HG03025 (cell line): Measurements from ENCODE around the gene UNKL.
"Not testable (repeated sequence)": the region's sequence is repeated elsewhere in the genome, so short reads cannot be mapped to it uniquely, and the experiment has no call there.

Source experiments
- ATAC-seq: cut with Tn5 transposase; IDR thresholded peaks from one replicate; pipeline ENCODE4 v1.9.1; 2021; ENCODE audit warnings: mild to moderate bottlenecking, moderate library complexity; ENCODE audit not compliant: unreplicated experiment, low FRiP score

Gene UNKL

GRCh38 chr16:1446296-1447080 is 32.0 kb upstream of the UNKL start:
- no peak for ATAC-seq

GRCh38 chr16:1445518-1446203 is 31.2 kb upstream of the UNKL start:
- ATAC-seq, result no peak

DNA sequence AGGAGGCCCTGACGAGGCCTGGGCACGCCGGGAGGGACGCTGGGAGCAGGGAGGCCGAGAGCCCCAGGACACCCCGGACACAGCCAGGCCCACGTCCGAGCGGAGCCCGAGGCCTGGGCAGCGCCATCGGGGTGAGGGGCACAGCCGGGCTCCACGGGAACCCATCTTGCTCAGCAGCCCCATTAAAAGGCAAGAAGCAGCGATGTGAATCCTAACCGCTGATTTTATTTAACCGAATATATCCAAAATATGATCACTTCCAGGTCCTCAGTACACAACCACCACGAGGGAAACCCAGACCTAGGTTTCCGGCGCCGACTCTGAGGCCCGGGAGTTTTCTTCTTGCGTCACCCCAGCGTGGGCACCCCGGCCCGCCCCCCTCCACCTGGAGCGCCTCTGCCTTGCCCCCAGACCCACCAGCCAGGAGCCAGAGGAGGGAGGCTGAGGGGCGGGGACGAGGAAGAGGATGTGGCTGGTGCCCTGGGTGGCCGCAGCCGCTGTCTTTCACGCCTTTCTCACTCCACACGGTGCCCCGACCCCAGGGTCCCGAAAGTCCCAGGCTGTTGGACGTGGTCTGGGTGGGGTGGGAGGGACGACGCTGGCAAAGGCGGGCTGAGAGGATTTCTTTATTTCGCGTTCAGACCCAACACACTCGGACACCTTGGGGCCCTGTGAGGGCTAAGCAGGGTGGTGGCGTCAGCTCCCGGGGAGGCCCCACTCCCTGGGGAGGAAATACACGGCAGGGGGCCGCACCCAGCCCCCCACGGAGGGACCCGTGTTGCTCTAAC is 30.4 kb upstream of the UNKL start:
- no peak for ATAC-seq

- ATAC-seq, result no peak
Measured at GRCh38 chr16:1443980-1444729, 29.7 kb upstream of the UNKL start, which contains the start of gene CCDC154. TSS of gene CCDC154 (minus strand) at chr16:1444556. CDS start at chr16:1444322, 234 bp downstream.

- no peak for ATAC-seq
Measured at GRCh38 chr16:1443403-1443973, 29.0 kb upstream of the UNKL start.

GRCh38 chr16:1442697-1443096 is 28.2 kb upstream of the UNKL start:
- no peak for ATAC-seq

DNA sequence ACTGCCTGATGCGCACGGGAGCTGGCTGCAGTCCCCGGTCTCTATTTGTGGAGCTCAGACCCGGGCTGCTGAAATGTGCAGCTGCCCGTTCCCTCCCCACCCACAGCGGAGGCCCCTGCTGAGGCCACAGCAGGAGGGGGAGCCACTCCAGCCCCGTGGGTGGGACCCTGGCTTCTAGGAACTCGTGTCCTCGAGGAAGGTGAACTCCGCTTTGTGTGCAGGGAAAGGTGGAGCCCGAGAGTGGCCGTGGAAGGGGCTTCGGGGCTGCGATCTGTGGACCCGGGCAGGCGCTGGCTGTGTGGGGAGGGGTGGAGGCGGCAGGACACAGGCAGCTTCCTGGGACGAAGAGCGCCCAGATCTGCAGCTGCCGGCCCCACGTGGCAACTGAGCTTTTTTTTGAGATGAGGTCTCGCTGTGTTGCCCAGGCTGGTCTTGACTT is 26.9 kb upstream of the UNKL start:
- no peak for ATAC-seq

DNA sequence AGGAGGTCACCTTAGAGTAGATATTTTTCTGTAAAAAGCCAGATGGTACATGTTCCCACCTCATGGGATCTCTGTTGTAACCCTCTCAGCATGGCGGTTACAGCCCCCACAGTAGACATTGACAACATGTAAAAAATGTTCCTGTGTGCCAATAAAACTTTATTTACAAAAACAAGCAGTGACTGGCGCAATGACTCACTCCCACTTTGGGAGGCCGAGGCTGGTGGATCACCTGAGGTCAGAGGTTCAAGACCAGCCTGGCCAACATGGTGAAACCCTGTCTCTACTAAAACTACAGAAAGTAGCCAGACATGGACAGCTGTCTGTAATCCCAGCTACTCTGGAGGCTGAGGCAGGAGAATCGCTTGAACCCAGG is 25.2 kb upstream of the UNKL start:
- not testable (repeated sequence) for ATAC-seq

DNA sequence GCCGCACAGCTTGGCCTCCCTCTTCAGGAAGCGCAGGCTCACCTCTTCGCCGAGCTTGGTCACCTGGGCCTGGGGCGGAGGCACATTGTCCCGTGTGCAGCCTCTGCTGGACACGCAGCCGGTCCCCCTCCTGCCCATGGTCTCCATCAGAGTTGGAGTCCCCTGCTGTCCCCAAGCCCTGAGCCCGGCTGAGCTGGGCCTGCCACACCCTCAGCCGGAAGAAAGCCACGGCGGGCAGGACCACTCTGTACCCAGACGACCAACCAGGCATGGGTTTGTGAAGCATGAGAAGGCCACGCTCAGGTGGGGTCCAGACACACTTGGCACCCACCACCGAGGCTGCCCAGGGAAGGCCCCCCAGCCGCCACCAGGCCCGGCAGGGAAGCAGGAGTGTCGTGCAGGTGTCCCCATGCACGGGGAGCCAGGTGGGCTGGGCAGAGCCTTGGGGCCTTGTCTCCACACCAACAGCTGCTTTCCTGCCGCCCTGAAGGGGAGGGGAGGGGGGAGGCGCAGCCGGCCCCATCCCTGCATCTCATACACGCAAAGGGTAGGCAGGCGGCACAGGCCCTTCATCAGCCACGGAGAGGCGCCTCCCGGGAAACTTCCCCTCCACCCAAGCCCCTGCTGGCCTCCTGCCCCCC is 24.7 kb upstream of the UNKL start:
- no peak for ATAC-seq

- no peak for ATAC-seq
Measured at GRCh38 chr16:1438229-1439057, 23.9 kb upstream of the UNKL start.

DNA sequence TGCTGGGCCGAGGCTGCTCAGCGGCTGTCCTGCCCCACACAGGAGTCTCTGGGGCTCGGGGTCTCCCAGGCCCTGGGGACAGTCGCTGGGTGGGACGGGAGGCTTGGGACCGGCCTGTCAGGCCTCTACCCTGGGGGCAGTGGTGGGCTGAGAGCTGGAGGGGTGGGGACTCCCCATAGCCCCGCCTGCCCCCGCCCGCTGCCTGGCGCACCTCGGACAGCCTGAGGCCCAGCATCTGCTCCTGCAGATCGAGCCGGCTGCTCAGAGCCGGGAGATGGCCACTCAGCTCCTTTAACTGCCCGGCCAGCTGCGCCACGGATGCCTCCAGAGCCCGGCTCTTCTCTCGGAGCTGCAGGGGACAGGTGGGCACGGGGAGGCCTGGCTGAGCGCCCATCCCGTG is 23.1 kb upstream of the UNKL start:
- no peak for ATAC-seq

- ATAC-seq, result no peak
Measured at GRCh38 chr16:1436731-1437355, 22.3 kb upstream of the UNKL start.

DNA sequence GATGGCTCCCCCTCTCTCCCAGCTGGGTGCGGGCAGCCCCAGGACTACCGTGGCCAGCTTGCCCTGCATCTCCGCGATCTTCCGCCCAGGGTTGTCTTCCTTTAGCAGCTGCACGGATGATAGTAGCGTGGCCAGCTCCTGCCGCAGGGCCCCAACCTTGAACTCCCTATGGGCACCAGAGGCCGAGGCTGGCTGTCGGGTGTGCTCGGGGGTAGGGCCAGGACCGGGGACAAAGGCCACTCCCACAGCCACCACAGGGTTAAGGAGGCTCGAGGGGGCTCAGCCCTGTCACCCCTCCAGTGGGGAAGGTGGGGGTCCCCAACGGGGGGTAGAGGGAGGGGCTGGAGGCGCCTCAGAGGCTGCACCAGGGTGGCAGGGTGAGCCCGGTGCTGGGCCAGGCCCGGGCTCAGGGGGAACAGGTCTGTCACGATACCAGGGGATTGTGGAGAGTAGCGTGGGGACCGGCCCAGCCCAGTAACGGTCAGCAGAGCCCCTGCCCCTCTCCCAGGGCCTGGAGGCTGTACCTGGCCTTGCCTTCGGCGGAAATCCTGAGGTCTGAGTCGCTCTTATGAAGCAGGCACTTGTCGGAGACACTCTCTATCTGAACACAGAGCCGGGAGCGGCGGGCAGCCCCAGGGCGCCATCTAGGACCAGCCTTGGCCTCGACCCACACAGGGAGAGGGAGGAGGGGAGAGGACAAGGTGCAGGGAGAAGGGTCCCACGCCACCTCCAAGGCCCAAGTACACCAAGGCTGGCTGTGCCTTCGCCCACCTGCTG is 21.6 kb upstream of the UNKL start:
- no peak for ATAC-seq

DNA sequence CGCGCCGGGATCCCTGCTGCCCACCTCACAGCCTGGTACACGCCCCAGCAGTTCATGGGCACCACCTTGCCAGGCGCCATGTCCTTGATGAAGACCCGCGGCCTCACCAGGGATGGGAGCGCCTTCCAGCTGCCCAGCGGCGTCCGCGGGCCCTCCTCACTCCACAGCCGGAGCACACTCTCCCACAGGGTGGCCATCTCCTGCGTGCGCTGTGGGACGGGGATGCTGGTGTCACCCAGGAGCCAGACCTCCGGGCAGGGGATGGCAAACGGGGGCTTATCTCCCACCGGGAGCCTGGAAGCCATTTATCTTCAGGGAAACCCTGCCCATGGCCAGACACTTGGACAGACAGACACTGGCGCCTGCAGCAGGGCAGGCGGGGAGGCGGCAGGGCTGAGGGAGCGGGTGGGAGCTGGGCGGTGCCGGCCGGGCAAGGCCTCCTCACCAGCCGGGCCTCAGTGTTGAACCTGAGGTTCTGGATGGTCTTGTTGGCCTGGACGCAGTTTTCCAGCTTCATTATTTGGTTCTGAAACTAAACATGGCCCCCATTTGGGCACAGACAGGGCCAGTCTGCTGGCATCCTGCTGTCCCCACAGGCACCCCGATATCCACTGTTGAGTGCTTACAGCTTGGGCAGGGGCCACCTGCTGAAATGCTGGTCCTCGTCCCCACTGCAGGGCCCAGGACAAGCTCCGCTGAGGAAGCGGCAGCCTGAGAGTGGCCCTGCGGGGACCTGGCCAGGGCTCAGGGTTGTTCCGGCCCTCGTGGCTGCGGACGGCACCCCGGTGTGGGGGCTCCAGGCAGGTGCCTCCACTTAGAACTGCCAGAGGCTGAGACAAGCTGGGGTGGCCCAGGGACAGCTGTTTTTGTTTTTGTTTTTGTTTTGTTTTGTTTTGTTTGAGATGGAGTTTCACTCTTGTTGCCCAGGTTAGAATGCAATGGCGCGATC is 20.4 kb upstream of the UNKL start:
- ATAC-seq, result no peak

DNA sequence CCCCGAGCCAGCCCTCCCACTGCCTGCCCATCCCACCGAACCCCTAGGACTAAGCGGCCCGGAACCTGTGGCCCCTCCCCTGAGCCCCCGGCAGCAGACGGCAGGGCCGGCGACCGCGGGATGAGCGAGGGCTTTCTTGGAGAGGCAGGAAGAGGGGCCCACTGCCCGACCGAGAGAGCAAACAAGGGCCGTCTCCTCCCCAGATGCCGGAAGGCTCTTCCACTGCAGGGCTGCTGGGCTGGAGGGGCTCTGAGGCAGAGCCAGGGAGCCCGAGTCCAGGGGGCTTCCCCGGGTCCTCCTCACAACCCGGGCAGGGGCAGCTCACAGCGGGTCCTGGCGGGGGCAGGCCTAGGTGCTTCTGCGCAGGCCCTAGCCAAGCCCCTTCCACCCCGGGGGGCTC is 19.3 kb upstream of the UNKL start:
- no peak for ATAC-seq

- no peak for ATAC-seq
Measured at GRCh38 chr16:1433263-1433560, 18.7 kb upstream of the UNKL start.
